HG03103 (cell line): ENCODE data around the gene JUN.
A peak's percentile ranks its signal among the peaks of the same experiment; 100 is the strongest.
"Not testable (repeated sequence)": the region's sequence is repeated elsewhere in the genome, so short reads cannot be mapped to it uniquely, and the experiment has no call there.

Experiments used
- ATAC-seq: cut with Tn5 transposase; IDR thresholded peaks from one replicate; pipeline ENCODE4 v1.9.1; 2021; ENCODE audit warnings: low read depth; ENCODE audit not compliant: unreplicated experiment

The JUN gene

GRCh38 chr1:58809325-58810010 is 25.6 kb upstream of the JUN start:
- ATAC-seq: no peak

- no peak for ATAC-seq
These were observed 24.2 kb upstream of the JUN start for GRCh38 chr1:58808077-58808476.

GRCh38 chr1:58805716-58806571 is 22.1 kb upstream of the JUN start:
- peak; percentile 51 for ATAC-seq

DNA sequence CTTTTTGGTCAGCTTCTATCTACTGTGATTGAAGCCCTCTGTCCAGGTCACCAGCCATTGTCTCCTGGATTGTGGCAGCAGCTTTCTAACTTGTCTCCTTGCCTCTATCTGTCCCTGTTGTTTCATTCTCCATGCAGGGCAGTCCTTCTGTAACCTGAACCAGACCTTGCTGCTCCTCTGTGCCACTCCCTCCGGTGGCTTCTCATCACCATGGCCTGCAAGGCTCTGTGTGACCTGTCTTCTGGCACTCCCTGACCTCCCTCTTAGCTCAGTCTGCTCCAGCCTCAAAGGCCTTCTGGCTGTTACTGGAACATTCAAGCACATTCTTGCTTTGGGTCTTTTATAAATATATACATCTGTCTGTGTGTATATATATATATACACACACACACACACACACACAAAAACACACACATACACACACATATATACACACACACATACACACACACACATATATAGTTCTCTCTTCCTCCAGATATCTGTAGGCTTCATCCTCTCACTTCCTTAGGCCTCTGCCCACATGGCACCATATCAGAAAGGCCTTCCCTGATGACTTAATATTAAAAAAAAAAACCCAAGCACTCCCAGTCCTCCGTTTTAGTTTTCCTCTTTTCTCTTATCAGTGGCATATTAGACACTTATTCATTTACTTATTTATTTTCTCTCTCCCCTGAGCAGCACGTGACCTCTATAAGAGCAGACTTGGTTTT is 21.2 kb upstream of the JUN start:
- no peak for ATAC-seq

GRCh38 chr1:58803858-58804257 is 20.0 kb upstream of the JUN start:
- no peak for ATAC-seq

DNA sequence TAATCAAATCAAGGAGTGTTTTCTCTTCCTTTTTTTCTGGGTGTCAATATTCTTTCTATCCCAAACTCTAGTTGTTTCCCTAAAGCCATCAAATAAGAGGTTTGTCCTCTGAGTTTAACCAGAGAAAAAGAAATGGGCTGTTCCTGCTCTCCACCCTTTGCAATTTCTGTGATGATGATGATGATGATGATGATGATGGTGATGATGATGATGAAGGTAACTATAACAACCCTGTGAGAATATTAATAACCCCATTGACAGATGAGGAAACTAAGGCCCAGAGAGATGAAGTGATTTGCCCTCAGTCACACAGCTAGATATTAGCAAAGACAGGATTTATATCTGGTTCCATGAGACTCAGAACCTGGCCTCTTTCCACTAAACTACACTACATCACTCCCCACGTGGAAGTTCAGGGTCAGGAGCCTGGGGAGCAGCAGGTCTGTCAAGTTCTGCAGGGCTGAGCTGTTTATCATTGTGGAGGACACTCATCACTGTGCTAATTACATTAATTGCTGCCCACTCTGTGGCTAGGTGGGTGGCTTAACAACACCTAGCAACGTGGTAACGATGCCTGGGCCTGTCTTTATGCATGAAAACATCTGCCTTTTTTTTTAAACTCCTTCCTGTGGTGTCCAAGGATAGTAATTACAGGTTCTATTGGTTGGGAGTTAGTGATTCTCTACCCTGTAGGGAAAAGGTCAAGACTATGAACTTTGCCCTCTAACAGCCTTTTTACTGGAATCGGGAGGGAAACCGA is 19.0 kb upstream of the JUN start:
- ATAC-seq: no peak

- ATAC-seq: not testable (repeated sequence)
These were observed 17.4 kb upstream of the JUN start for GRCh38 chr1:58801286-58801685.

DNA sequence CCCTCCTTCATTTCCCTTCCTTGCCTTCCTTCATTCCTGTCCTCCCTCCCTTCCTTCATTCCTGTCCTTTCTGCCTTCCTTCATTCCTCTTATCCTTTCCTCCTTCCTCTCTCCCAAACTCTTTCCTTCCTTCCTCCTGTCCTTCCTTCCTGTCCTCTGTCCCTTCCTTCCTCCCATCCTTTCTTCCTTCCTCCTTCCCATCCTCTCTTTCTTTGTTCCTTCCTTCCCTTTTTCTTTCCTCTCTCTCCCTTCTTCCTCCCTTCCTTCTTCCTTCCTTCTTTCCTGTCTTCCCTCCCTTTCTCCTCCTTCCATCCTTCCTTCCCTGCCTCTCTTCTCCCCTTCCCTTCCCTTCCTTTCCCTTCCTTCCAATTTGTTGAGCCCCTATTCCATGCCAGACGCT is 15.8 kb upstream of the JUN start:
- ATAC-seq: no peak

DNA sequence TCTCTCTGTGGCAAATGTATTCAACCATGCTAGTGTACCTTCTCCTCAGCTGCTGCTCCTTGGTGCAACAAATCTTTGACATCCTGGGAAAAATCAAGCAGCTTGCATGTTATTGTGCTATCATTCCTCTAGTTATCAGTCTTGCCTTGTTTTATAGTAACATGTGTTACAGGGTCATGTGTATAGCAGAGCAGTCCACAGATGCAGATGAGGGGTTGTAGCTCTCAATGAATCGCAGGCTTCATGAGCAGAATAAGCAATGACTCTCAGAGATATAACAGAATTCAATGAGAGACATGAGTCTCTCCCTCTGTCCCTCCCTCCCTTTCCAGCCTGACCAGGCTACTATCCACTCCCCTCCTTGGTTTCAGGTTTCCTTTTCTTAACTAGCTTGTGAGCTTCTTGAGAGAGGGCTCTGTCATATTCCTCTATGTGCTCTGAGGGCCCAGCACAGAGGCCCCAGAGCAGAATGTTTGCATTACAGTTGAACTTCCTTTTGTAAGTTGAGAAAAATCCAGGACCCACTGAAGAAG is 15.1 kb upstream of the JUN start:
- ATAC-seq: no peak

DNA sequence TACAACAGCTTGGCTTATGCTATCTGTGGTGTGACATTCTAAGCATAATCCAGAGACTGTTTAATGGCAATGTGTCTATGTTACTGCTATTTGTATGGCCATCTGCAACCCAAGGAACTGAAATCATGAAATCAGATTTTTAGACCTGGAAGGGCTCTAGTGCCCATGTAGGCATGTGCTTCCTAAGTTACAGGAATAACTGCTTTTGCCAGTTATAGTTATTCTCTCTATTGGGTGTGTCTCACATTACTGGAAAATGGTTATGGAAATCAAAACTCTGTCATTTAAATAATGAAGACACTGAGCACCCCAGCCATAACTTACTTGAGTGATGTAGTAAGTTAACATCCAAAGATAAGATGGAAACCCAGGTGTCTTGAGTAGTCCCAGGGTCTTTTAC is 12.6 kb upstream of the JUN start:
- no peak for ATAC-seq

- no peak for ATAC-seq
These were observed 10.7 kb upstream of the JUN start for GRCh38 chr1:58794585-58794984.

GRCh38 chr1:58792846-58793245 is 9.0 kb upstream of the JUN start:
- no peak for ATAC-seq

DNA sequence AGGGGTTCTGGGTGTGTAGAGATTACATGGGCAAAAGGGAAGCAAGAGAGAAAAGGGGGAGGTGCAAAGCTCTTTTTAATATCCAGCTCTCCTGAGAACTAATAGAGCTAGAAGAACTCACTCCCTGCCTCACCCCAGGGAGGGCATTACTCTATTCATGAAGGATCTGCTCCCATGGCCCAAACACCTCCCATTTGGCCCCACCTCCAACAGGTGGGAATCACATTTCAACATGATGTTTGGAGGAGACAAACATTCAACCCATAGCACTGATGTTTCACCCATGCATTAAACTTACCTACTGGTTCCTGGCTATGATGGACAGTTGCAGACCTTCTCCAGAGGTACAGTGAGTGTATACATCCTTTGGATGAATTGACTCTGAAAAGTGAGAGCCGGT is 7.3 kb upstream of the JUN start:
- ATAC-seq: no peak

- no peak for ATAC-seq
These were observed 6.3 kb upstream of the JUN start for GRCh38 chr1:58789996-58790660.

DNA sequence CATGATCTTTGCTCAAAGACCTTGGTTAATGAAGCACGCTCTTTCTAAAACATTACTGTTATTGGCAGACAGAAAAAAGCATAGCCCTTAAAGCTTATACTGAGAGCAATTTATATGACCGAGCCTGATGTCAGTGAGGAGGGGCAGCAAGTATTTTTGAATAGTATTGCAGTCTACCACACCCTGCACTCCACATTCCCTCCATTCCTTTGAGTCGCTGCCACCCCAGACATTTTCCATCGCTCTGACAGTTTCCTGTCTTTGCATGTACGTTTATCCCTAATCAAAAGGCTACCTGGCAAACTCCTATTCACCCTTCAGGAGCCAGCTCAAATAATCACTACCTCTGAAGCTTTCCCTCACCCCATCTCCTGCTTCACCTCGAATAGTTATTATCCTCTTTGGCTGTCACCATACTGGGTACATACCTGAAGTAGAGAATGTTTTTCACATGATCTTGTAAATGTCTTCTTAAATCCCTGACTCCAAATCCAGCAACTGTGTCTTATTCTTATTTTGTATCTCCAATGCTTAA is 5.5 kb upstream of the JUN start:
- no peak for ATAC-seq

GRCh38 chr1:58788259-58788658 is 4.4 kb upstream of the JUN start:
- ATAC-seq: no peak

- no peak for ATAC-seq
These were observed 3.0 kb upstream of the JUN start for GRCh38 chr1:58786927-58787245.

GRCh38 chr1:58786184-58786926 is 2.5 kb upstream of the JUN start:
- ATAC-seq: no peak

DNA sequence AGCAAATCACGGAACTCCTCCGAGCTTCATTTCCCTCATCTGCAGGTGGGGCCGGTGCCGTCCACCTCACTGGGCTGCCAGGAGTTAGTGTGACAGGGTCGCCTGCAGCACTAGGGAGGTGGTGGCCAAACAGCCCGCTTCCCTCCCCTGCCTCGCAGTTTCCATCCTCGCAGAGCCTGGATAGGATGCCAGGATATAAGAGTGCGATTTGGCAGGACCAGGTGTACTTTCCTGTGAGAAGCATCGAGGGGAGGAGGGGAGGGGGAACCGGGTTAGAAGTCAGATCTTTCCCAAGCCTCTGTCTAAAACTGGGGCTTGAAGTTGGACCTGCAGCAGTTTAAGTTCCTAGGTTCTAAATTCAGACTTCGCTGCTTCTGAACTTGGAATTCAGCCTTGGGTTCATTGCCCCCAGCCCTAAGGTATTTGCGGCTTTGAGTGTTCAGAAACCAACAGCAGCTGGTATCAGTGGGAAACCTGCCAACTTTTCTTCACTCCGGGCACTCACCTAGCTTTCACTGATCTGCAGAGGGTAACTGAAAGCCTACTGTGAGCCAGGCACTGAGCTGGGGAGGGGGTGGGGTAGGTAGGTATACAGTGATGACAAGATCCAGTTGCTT is 1.7 kb upstream of the JUN start:
- no peak for ATAC-seq
